Measurements from ENCODE around the gene ABHD3.

DNA sequence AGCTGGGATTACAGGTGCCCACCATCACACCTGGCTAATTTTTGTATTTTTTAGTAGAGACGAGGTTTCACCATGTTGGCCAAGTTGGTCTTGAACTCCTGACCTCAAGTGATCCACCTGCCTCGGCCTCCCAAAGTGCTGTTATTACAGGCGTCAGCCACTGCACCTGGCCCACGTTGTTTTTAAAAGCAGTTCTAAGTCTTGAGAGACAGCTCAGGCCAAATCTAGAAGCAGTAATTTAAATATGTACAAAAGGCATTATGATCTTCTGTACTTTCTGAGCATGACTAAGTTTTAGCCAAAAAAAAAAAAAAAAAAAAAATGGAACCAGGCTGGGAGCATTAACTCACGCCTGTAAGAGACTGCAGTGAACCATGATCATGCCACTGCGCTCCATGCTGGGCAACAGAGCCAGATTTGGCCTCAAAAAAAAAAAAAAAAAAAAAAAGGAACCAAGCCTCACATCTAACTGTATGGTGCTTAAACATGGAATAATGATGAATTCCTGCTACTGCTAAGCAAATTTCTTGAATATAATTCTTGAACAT is 4.0 kb downstream of the ABHD3 start:
- TF ChIP-seq, protein P1, sequence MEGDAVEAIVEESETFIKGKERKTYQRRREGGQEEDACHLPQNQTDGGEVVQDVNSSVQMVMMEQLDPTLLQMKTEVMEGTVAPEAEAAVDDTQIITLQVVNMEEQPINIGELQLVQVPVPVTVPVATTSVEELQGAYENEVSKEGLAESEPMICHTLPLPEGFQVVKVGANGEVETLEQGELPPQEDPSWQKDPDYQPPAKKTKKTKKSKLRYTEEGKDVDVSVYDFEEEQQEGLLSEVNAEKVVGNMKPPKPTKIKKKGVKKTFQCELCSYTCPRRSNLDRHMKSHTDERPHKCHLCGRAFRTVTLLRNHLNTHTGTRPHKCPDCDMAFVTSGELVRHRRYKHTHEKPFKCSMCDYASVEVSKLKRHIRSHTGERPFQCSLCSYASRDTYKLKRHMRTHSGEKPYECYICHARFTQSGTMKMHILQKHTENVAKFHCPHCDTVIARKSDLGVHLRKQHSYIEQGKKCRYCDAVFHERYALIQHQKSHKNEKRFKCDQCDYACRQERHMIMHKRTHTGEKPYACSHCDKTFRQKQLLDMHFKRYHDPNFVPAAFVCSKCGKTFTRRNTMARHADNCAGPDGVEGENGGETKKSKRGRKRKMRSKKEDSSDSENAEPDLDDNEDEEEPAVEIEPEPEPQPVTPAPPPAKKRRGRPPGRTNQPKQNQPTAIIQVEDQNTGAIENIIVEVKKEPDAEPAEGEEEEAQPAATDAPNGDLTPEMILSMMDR (IDR thresholded peaks at IDR 0.05 in 4 of 5, conservative IDR thresholded peaks at IDR 0.05 in 1 of 5): no peak
- no peak for TF ChIP-seq POLR2A (IDR thresholded peaks at IDR 0.05)

Data from gastrocnemius medialis (tissue), 4 donors.